HK-2 (cell line): ENCODE data around the gene NAA60.
"Not testable (repeated sequence)": the region's sequence is repeated elsewhere in the genome, so short reads cannot be mapped to it uniquely, and the experiment has no call there.

Source experiments
- DNase-seq: peaks from one replicate; pipeline ENCODE4 v3.0.0-alpha.2; 2018; ENCODE audit not compliant: unreplicated experiment

Gene NAA60

DNA sequence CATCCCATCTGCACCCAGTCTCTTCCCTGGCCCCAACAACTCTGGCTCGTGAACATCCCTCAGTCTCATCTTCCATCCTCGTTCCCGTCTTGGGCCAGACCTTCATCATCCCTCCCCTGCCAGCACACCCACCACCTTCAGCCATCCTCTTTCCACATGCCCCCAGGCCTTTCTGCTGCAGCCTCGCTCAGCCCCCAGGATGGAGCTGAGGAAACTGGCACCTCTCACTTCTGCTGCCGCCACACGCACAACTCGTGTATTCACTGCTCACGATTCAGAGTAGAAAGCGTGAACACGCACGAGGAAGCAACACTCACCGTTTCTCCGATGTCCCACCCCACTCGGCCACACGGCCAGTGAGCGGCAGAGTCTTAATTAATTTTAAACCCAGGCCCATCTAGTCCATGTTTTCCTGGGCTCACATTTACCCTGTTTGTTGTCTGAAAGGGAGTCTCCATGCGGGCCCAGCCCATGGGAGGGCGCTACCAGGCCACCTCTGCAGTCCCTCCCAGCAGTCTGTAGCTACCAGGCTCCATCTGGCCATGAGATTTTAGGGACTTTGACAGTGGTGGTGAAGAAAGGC lies 39.3 kb downstream of the NAA60 start:
- no peak for DNase-seq

DNA sequence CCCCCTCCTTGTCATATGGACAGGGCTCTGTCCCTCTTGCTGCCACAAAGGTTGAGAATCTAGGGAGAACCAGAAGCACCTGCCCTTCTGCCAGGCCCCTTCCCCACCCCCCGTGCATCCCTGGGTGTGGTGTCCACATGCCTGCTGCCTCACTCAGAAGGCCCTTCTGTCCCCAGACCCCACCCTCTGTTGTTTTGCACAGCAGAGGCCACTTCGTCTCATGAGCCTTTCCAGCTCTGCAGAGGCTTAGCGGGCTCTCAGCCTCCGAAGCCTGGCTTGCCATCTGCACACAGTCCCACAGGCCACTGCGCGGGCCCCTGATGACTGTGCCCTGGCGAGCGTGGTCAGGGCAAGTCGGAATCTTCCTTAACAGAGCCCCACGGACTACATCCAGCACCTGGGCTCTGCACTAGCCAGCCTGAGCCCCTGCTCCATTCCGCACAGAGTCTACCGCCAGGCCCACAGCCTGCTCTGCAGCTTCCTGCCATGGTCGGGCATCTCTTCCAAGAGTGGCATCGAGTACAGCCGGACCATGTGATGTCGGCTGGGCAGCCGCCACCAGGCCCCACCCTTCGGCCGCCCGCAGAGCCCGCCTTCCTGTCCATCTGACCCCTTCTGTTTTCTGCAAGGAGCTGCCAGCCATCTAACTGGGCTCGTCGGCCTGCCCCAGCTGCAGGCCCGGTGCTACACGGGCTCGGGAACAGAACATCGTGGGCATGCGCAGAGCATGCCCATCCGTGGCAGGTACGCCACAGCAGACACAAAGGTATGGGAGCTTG lies 41.0 kb downstream of the NAA60 start:
- DNase-seq: no peak

DNA sequence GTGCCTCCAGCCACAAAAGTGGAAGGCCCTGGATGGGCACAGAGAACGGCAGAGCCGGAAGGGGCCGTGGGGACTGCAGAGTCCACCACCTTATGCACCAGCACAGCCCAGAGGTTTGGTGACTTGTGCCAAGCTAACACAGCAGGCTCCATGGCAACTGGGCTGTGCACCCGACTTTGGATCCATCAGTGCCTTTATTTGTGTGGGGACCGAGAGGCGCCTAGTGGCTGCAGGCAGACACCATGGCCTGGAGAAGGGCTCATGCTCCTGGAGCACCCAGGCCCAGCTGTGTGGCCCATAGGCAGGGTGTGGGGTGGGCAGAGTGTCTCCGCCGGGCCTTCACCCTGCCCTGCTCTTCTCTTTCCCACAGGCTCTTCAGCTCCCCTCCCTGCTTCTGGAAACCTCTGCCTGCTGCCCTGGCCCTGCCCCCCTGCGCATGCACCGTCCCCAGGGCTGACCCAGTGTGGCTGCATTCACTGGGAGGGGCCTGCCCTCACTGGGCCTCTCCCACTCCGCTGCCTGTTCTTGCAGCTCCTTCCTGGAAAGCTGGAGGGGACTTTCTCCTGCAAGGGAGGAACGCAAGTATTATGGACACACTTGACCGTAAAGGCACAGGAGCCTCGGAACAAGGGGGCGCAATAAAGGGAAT lies 41.7 kb downstream of the NAA60 start:
- DNase-seq: no peak

DNA sequence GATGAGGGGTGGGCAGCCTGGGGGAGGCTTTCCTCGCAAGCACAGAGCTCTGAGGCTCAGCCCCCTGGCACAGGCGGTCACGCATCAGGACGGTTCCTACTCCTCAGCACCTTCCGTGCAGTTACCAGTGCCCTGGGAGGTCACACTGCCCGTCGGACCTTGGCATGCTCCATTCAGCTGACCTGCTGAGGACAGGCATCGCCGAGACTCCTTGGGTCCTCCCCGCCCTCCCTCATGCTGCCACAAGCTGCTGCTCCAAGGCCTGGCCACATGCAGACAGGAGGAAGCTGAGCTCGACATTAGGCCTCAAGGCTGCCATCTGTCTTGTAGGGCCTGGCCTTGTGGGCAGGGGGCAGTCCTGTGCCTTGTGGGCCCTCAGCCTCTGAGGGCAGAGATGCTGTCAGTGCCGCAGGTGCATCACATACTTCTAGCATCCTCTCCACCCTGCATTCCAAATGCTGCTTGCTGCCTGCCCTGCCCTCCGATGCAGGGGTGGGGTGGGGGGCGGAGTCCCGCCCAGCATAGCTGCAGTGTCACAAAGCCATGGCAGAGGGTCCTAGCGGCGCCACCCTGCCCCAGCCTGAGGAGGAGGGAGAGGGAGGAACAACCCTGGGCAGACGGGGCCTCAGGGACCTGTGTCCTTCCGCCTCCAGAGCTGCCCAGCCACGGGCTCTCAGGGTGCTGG lies 42.5 kb downstream of the NAA60 start:
- DNase-seq: no peak

DNA sequence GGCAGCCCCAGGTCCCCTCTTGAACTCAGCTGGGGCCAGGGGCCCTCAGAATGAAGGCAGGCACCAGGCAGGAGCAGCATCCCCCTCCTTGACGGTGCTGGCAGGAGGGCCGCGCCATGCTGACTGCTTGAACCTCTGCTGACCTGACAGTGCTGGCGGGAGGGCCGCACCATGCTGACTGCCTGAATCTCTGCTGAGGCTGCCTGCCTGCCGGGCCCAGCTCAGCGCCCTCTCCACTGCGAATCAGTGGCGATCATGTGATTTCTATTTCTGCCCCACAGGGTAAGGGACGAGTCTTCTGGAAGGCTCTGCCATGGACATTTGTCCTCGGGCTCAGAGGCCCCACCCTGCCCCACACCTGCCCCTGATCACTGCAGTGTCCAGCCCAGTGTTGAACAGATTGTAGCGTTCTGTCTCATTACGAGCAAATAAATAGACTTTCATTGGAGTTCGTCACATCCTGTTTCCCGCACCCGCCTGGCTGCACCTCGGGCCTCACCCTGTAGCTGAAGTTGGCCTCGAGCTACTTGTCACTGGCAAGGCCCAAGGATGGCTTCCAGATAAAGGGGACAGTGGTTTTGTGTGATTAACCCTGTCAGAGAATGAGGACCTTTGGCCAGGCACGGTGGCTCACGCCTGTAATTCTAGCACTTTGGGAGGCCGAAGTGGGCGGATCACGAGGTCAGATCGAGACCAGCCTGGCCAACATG lies 43.2 kb downstream of the NAA60 start:
- DNase-seq: no peak

DNA sequence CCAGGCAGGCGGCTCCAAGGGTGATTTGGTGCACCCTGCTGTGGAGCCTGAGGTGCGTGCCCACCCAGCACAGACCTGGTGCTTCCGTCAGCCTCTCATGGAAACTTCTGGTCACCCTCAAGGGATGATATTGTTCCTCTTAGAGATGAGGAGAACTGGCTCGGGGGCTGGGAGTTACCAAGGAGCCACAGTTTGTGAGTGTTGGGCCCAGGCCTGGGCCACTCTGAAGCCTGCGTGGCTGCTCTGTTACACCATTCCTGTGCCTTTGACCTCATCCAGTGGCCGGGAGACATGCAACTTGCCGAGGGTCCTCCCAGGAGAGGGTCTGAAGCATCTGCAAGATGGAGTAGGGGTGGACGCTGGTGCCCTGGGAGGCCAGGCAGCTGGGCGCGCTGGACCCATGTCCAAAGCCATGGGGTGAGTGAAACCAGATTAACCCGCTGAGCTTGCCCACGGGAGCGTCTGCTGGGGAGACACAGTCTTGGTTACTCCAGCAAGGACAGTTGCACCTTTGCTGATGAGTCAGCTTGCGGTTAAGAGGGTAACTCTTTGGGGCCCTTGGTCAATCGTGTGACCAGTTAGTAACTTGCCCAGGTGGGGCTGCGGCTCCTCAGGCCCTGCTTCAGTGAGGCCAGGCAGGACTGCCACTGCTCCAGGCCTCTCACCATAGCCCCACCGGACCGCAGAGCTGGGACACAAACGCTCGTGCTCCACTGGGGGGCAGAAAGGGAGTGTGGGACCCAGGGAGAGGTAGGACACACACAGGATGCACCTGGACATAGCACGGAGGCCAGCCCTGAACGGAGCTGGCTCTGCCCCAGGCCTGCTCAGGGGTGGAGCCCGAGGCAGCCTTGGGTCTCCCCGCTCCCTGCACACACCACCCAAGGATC lies 44.3 kb downstream of the NAA60 start:
- DNase-seq: peak; percentile 36

DNA sequence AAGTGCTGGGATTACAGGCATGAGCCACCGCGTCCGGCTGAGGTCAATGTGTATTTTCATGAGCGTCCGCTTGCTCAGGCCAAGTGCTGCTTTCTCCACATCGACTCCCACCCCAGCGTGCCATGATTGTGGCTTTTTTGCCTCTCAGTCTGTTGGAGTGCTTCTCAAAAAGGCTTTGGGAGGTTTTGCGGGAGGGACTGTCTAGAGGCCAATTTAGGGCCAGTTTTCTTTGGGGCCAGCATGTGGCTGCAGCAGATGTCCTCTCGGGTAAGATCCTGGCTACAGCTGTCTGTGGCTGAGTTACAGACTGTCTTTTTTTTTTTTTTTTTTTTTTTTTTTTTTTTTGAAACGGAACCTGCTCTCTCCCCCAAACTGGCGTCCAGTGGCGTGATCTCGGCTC lies 45.3 kb downstream of the NAA60 start:
- DNase-seq: no peak

DNA sequence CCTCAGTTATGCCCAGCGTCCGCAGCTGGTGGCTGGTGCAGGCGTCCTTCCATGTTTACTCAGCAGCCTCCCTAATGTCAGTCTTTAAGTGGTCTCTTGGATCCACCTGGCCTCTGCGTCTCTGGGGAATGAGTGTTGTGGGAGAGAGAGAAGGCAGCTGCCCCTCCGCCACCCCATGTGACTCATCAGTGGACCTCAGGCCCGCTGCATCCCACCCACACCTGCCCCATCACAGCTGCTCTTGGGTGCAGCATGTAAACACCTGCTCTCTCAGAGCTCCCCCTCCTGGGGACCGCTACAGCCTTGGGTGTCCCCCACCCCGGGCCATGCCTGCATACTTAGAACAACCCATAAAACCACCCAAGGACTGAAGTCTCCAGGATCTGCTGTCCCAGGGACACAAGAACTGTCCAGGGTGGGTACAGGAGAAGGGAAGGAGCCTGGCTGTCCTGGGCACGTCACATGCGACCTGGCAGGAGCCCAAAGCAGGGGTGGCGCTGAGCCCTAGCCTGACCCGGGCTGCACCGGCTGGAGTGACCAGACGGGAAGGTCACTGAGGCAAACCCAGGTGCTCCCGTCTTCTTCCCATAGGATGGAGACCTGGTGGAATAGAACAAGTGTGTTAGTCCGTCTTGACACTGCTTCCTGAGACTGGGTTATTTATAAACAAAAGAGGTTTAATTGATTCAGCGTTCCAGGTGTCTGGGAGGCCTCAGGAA lies 47.6 kb downstream of the NAA60 start:
- no peak for DNase-seq

DNA sequence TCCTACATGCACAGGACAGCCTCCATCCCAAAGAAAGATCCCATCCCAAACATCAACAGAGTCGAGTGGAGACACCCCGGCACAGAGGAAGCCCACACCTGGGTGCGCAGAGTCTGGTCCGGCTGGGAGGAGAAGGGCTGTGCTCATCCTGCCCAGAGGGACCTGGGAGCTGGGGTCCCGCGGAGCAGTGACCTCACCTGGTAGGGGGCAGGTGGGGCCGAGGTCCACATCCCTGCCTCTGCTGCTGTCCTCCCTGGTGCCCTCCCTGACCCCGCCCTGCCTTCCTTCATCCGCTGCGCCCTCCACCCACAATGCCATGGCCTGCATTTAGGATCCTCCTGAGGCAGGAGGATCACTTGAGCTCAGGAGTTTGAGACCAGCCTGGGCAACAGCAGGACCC lies 48.9 kb downstream of the NAA60 start:
- DNase-seq: no peak

DNA sequence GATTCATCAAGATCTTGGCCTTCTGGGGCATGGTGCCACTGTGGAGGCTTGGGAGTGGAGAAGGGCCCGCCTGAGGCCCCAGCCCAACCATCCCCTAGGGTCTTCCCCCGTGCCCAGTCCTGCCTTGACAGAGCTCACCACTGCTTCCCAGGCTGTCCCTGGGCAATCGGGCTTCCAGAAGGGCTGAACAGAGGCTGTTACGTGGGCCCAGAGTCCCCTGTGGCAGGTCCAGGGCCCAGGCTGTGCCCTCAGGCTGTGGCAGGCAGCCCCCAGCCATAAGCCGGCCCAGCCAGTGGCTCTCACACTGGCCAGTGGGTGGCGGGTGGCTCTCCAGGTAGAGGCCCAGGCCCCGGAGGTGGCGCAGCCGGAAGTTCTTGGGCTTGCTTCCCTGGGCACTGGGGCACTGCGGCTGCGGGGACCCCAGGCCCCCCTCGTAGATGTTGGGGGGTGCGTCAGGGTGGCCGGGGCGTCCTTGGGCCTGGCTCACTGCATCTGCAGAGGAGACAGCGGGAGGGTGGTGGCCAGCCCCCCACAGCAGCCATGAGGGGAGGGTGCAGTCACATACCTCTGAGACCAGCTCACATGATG lies 51.0 kb downstream of the NAA60 start:
- no peak for DNase-seq

DNA sequence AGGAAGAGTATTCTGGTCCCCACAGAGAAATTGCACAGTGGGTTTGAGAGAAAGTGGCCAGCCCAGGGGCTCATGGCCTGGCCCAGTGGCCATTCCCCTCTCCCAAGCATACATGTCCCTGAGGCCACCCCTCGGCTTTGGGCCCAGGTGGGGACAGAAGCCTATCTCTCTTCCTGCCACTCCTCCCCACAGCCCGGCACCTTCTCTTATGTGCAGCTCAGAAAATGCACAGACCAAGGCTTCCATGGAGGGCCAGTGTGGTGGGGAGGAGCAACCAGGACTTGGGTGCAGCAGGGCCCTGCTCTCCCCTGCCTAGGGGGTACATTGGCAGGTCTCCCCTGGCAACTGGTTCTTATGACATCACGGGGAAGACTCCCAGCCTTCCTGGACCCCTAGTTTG lies 51.7 kb downstream of the NAA60 start, which contains the start of gene C16orf90:
Gene C16orf90, minus strand, starts transcription at position 314 of the 400 bp plus-strand sequence. Its CDS starts 68 bp downstream, at position 246.
- DNase-seq: no peak

DNA sequence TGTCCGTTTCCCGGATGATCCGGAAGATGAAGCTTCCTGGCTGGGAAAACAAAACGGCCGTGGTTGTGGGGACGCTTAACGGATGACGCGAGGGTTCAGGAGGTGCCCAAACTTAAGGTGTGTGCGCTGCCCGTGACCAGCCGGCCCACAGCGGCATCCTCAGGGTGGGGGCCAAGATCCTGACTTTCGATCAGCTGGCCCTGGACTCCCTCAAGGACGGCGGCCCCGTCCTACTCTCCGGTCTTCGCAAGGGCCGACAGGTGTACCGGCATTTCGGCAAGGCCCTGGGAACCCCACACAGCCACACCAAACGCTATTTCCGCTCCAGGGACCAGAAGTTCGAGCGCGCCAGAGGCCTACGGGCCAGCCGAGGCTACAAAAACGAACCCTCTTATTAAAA lies 52.9 kb downstream of the NAA60 start:
- DNase-seq: no peak

DNA sequence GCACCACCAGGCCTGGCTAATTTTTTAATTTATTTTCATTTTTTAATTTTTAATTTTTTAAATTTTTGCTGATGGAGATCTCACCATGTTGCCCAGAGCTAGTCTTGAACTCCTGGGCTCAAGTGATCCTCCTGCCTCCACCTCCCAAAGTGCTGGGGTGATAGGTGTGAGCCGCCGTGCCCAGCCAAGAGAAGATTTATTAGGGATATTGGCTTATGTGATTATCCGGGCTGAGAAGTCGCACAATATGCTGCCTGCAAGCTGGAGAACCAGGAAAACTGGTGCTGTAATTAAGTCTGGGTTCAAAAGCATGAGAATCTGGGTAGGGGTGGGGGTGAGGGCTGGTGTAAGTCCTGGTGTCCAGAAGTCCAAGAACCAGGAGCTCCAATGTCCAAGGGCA lies 54.3 kb downstream of the NAA60 start:
- DNase-seq: no peak

DNA sequence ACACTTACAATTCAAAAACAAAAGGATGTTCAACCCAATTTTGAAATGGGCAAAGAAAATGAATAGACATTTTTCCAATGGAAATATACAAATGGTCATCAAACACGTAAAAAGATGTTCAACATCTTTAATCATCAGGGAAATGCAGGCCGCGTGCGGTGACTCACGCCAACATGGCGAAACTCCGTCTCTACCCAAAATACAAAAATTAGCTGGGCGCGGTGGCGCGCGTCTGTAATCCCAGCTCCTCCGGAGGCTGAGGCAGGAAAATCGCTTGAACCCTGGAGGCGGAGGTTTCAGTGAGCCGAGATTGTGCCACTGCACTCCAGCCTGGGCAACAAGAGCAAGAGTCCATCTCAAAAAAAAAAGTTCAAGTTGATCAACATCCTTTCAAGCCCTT lies 55.5 kb downstream of the NAA60 start:
- DNase-seq: no peak

DNA sequence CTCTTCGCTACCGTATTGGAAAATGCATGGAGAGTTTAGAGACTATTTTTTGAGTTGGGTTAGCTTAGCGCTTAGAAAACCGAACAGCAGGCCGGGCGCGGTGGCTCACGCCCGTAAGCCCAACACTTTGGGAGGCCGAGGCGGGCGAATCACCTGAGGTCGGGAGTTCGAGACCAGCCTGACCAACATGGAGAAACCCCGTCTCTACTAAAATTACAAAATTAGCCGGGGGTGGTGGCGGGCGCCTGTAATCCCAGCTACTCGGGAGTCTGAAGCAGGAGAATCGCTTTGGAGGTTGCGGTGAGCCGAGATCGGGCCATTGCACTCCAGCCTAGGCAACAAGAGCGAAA lies 57.9 kb downstream of the NAA60 start:
- DNase-seq: not testable (repeated sequence)

DNA sequence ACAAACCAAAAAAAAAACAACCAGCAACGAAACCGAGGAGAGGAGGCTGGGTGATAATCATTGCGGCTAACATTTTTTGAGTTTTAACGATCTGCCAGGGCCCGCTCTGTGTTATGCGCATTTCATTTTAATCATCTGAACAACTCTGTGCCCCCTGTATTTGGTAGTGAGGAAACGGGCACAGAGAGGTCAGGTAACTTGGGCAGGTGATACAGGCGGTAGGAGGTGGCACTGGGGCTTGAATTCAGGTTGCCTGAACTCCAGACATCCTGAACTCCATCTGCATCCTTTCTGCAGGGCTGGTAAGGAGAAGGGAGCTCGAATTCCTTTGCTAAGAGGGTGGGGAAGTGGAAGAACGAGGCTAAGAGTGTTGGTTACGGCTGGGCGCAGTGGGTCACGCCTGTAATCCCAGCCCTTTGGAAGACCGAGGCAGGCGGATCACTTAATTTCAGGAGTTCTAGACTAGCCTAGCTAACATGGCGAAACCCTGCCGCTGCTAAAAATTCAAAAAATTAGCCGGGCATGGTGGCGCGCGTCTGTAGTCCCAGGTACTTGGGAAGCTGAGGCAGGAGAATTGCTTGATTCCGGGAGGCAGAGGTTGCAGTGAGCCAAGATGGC lies 58.4 kb downstream of the NAA60 start:
- DNase-seq: no peak

DNA sequence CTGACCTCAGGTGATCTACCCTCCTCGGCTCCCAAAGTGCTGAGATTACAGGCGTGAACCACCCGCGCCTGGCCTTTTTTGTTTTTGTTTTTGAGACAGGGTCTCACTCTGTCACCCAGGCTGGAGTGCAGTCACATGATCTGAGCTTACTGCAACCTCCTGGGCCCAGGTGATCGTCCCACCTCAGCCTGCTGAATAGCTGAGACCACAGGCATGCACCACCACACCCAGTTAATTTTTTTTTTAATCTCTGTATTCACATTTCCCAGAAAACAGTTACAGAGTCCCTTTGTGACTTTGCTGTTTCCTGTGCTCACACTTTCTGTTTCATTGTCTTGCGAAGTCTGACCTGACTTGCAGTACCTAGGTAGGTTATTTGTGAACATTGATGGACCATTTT lies 60.0 kb downstream of the NAA60 start:
- no peak for DNase-seq

DNA sequence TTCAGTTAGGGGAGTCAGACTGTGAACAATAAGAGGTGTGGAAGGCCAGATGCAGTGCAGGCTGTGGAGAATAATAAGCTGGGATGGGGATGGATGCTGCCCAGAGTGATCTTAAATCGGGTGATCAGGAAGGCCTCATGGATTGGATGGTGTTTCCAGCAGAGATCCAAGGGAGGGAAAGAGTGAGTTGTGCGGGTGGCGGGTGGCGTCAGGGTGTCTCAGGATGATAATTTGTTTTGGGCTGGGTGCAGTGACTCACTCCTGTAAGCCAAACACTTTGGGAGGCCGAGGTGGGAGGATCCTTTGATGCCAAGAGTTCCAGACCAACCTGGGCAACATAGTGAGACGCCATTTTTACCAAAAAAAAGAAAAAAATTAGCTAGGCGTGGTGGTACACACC lies 65.3 kb downstream of the NAA60 start:
- no peak for DNase-seq

DNA sequence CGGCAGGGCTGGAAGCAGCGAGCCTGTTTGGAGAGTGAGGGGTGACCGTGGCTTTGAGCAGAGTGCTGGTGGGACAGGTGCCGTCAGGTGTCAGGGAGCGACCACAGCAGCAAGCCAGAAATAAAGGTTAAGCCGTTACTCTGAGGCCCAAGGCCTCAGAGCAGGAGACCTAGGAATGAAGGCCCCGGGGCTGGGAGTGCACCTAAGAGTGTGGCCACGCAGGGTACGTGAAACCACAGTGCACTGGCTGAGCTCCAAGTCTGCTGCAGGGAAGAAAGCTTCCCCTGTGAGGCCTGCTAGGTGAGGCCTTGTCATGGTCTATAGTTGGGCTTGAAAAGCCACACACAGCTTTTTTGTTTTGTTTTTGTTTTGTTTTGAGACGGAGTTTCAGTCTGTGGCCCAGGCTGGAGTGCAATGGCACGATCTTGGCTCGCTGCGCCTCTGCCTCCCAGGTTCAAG lies 66.0 kb downstream of the NAA60 start:
- DNase-seq: no peak
